T-helper 2 cell treated with Interferon-gamma antibody and Interleukin-4, amounts not matched to agents 5 μg/mL and 100 μg/mL, for 36 hours (primary cell): Measurements from ENCODE around the gene CHTF8.
"Not testable (repeated sequence)": the region's sequence is repeated elsewhere in the genome, so short reads cannot be mapped to it uniquely, and the experiment has no call there.

Experiments
- DNase-seq: peaks from one replicate; pipeline ENCODE4 v3.0.0; 2021; ENCODE audit warnings: low spot score
- H3K27ac Mint-ChIP-seq: one replicate; pipeline ENCODE4 v1.8.0; 2021; ENCODE audit warnings: mild to moderate bottlenecking, mixed read lengths
- H3K27me3 Mint-ChIP-seq: one replicate; pipeline ENCODE4 v1.8.0; 2021; ENCODE audit warnings: low read depth, mixed read lengths
- H3K36me3 Mint-ChIP-seq: one replicate; pipeline ENCODE4 v1.8.0; 2021; ENCODE audit warnings: low read depth, mixed read lengths
- H3K4me1 Mint-ChIP-seq: one replicate; pipeline ENCODE4 v1.8.0; 2021; ENCODE audit warnings: low read depth, mixed read lengths
- H3K4me3 Mint-ChIP-seq: one replicate; pipeline ENCODE4 v1.8.0; 2022; ENCODE audit warnings: mild to moderate bottlenecking, moderate library complexity, mixed read lengths
- H3K9me3 Mint-ChIP-seq: one replicate; pipeline ENCODE4 v1.8.0; 2021; ENCODE audit warnings: mixed read lengths

CHTF8 gene

DNA sequence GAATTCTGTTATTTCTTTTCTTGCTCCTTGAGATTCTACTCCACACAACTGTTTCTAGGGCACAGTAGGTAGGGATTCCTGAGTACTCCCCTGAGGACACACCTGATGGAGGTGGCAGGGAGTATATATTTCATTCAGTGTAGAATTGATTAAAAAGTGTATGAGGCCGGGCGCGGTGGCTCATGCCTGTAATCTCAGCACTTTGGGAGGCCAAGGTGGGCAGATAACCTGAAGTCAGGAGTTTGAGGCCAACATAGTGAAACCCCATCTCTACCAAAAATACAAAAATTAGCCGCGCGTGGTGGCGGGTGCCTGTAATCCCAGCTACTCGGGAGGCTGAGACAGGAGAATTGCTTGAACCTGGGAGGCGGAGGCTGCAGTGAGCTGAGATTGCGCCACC lies 5.6 kb downstream of the CHTF8 start:
- peaks cover 25% of the 10 kb centered on the region for H3K36me3 Mint-ChIP-seq
- peaks cover 22% of the 10 kb centered on the region for H3K4me1 Mint-ChIP-seq
- DNase-seq, H3K27me3 Mint-ChIP-seq, H3K4me3 Mint-ChIP-seq, H3K9me3 Mint-ChIP-seq: not testable (repeated sequence)
- H3K27ac Mint-ChIP-seq, result peak overlapping the region; percentile 7

DNA sequence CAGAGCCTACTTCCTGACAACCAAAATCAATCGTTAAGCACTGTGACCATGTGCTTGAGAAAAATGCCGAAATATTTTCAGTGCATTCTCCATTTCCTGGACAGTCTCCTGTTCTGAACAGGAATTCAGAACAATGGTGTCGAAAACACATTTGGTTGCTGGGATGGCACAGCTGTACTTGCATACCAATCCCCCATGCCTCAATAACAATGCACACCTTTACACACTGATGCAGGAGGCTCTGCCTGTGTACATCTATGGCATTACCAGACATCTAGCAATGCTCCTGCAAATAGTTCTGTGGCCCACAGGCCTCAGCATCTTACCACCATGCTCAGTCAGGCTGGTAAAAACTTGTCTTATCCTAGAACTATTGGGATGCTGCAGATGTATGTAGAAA lies 6.2 kb downstream of the CHTF8 start:
- Mint-ChIP-seq H3K27me3 (no peaks in the 10 kb centered on the region), H3K4me1 (peaks cover 17% of the 10 kb centered on the region), H3K36me3 (peaks cover 26% of the 10 kb centered on the region), H3K27ac (no peak overlapping the region), H3K9me3 (no peaks in the 10 kb centered on the region), H3K4me3 (no peak overlapping the region)
- DNase-seq, result no peak

DNA sequence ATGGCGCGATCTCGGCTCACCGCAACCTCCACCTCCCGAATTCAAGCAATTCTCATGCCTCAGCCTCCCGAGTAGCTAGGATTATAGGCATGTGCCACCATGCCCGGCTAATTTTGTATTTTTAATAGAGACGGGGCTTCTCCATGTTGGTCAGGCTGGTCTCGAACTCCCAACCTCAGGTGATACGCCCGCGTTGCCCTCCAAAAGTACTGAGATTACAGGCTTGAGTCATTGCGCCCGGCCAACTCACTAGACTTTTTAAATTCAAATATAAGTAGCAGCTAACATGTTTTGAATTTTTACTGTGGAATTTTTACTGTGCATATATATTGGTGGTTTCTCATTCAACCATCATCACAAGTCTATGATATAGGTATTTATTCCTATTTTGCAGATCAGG lies 7.4 kb downstream of the CHTF8 start:
- H3K4me3 Mint-ChIP-seq, DNase-seq, H3K4me1 Mint-ChIP-seq, H3K27ac Mint-ChIP-seq, H3K9me3 Mint-ChIP-seq, H3K27me3 Mint-ChIP-seq: not testable (repeated sequence)
- H3K36me3 Mint-ChIP-seq, result peaks cover 31% of the 10 kb centered on the region

DNA sequence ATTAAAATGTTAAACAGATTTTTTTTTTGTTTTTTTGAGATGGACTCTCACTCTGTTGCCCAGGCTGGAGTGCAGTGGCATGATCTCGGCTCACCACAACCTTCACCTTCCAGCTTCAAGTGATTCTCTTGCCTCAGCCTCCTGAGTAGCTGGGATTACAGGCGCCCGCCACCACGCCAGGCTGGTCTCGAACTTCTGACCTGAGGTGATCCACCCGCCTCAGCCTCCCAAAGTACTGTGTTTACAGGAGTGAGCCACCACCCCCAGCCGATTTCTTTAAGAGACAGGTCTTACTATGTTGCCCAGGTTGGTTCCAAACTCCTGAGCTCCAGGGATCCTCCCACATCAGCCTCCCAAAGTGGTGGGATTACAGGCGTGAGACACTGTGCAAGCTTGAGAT lies 8.0 kb downstream of the CHTF8 start:
- H3K4me3 Mint-ChIP-seq, H3K27ac Mint-ChIP-seq, H3K4me1 Mint-ChIP-seq, DNase-seq, H3K27me3 Mint-ChIP-seq, H3K9me3 Mint-ChIP-seq: not testable (repeated sequence)
- H3K36me3 Mint-ChIP-seq, result peaks cover 26% of the 10 kb centered on the region

DNA sequence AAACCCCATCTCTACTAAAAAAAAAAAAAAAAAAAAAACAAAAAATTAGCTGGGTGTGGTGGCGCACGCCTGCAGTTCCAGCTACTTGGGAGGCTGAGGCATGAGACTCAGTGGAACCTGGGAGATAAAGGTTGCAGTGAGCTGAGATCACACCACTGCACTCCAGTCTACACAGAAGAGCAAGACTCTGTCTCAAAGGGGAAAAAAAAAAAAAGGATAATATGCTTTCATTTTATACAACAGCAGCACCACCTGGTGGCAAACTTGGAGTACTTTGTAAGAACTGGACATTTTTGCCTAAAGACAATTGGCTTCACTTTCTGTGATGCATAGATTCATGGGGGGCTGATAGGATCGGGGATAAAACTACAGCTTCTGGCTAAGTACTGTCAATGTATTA lies 8.5 kb downstream of the CHTF8 start:
- peak; percentile 44 for DNase-seq

DNA sequence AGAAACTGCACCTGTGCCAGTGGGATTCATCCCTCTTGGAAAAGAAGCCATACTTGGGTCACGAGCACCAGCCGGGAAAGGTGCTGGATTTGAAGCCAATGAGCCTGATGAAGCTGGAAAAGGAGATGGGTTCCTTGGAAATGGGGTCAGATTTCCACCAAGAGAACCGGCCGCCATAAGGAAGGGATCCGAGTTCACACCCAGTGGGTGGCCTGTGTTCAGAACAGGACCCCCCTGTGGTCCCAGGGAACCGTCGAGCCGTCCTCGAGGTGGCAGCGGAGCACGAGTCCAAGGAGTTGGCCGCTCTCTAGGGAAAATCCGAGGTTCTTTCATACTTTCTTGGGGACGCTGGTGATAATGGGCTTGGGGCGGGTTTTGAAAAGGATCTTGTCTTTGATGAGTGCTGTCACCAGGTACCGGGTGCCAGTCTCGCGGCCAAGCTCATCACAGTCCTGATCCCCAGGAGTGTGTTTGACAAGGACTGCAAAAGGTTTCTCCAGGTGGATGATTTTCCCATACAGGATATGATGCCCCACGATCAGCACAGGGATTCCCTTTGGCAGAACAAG lies 12.2 kb downstream of the CHTF8 start:
- Mint-ChIP-seq H3K9me3 (no peaks in the 10 kb centered on the region), H3K4me3 (no peak overlapping the region), H3K27me3 (no peaks in the 10 kb centered on the region), H3K36me3 (peaks cover 34% of the 10 kb centered on the region), H3K4me1 (peaks cover 2% of the 10 kb centered on the region), H3K27ac (no peak overlapping the region)
- DNase-seq, result no peak

More for the DNA sequence above, 8.5 kb downstream of the CHTF8 start:
- Mint-ChIP-seq H3K27ac (no peak overlapping the region), H3K27me3 (no peaks in the 10 kb centered on the region), H3K9me3 (no peaks in the 10 kb centered on the region), H3K4me1 (peaks cover 5% of the 10 kb centered on the region), H3K36me3 (peaks cover 31% of the 10 kb centered on the region), H3K4me3 (no peak overlapping the region)

DNA sequence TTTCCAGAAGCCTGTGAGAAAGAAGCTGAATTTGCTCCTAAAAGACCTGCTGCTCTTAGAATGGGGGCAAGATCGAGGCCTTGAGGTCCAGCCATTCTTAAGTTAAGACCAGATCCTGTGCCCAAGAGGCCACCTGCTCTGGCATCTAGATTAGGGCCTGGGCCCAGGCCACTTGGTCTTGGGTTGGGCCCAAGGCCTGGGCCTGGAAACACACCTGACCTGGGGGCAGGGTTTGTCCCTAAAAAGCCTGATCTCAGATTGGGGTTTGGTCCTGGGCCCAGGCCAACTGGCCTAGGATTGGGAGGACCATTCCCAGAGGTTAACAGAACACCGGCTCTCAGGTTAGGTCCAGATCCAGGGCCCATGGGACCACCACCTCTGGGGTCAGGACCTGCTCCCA lies 12.9 kb downstream of the CHTF8 start:
- Mint-ChIP-seq H3K9me3 (no peaks in the 10 kb centered on the region), H3K27ac (no peak overlapping the region), H3K27me3 (no peaks in the 10 kb centered on the region), H3K4me1 (peaks cover 2% of the 10 kb centered on the region), H3K36me3 (peaks cover 34% of the 10 kb centered on the region), H3K4me3 (no peak overlapping the region)
- no peak for DNase-seq

DNA sequence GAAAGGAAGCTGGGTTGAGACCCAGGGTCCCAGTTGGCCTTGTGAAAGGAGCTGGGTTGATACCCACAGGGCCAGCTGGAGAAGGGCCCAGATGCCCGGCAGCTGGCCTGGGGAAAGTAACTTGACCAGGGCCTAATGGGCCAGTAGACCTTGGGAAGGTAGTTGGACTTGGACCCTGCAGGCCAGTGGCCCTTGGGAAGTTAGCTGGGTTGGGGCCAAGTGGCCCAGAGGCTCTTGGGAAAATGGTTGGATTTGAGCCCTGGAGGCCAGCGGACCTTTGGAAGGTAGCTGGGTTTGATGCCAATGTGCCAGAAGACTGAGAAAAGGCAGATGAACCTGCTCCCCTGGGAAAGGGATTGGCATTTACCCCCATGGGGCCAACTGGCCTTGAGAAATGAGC lies 13.4 kb downstream of the CHTF8 start:
- peaks cover 32% of the 10 kb centered on the region for H3K36me3 Mint-ChIP-seq
- no peak overlapping the region for H3K27ac Mint-ChIP-seq
- H3K27me3 Mint-ChIP-seq, result no peaks in the 10 kb centered on the region
- no peaks in the 10 kb centered on the region for H3K9me3 Mint-ChIP-seq
- no peak overlapping the region for H3K4me3 Mint-ChIP-seq
- no peak for DNase-seq
- H3K4me1 Mint-ChIP-seq, result peaks cover under 1% of the 10 kb centered on the region

DNA sequence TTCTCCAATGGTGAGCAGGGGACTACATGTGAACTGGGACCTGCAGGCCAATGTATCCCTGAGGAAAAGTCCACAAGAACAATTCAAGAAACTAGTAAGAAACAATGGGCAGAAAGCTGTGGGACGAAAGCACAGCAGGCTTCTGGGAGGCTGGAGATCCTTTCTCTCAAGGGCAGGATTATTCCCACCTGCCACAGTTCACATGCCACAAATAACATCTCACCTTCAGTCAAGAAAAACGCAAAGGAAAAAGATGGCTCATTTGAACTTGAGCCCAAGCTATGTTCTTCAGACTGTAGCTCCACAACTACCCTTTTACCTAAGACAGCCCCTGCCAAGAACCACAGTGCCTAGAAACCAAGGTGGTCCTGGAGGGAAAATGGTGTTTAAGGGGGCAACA lies 13.9 kb downstream of the CHTF8 start:
- Mint-ChIP-seq H3K27ac (no peak overlapping the region), H3K36me3 (peaks cover 29% of the 10 kb centered on the region), H3K9me3 (no peaks in the 10 kb centered on the region), H3K4me3 (no peak overlapping the region), H3K27me3 (no peaks in the 10 kb centered on the region), H3K4me1 (no peaks in the 10 kb centered on the region)
- no peak for DNase-seq

DNA sequence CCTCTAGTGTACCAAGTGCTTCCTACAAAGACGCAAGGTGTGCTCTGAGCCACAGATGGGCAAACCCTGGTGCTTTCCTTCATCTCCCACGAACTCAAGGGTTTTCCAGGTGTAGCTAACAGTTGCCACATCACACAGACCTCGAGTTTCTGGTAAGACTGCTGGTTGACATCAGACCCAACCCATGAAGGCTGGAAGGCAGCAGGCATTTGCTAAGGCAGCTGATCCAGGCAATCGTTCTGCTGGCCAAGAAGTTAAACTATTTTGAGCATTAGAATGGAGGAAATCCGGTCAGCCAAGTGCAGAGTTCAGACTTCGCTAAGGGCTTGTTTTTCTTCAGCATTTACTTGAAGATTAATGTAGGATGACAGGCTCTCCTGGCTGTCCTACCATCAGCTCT lies 15.5 kb downstream of the CHTF8 start:
- H3K4me1 Mint-ChIP-seq, result no peaks in the 10 kb centered on the region
- H3K9me3 Mint-ChIP-seq, result no peaks in the 10 kb centered on the region
- H3K4me3 Mint-ChIP-seq, result no peak overlapping the region
- no peak for DNase-seq
- peaks cover 27% of the 10 kb centered on the region for H3K36me3 Mint-ChIP-seq
- no peaks in the 10 kb centered on the region for H3K27me3 Mint-ChIP-seq
- no peak overlapping the region for H3K27ac Mint-ChIP-seq

DNA sequence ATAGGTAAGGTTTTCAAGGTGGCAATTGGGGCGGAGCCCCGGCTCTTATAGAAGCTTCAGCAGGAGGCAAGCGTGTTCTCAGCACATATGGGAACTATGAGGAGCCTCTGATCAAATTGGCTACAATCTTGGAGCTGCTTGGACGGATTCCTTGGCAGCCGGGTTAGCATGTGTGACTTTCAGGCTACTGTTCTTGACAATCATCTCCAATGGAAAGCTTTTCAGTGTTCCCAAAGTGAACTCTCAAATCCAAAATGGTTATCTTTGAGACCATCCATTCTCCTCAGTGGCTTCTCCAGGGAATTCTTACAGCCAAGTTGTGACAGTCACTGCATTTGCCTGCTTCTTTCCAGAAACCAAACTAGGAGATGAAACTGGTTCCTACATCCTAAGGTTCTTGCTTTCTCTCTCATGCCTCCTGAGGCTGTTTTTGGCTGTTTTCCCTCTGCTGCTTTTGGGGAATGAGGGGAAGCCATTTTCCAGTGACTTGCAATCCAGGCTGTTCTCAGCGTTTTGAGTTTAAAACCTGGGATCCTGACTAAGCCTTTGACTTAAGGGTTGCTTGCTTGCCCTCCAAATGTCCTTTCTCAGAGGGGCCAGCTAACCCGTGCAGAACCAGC lies 16.0 kb downstream of the CHTF8 start:
- peaks cover 26% of the 10 kb centered on the region for H3K36me3 Mint-ChIP-seq
- DNase-seq, result no peak
- H3K27me3 Mint-ChIP-seq, result no peaks in the 10 kb centered on the region
- H3K9me3 Mint-ChIP-seq, result no peaks in the 10 kb centered on the region
- H3K4me1 Mint-ChIP-seq, result no peaks in the 10 kb centered on the region
- H3K4me3 Mint-ChIP-seq, result no peak overlapping the region
- H3K27ac Mint-ChIP-seq, result no peak overlapping the region

DNA sequence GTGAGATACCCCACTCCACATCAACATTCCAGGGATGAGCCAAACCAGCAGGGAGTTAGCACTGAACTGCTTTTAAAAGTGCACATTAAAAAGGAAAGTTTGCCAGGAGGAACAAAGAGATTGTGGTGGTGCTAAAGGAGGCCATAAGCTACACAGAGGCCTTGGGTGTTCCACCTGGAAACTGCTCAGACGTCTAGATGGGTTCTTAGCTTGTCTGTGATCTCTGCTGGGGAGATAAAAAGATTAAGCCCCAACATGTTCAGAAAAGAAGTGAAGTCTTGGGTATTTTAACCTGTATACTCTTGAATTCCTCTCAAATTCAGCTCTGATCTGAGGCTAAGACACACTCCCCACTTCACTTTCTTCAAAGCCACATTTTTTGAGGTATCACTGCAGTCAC lies 16.6 kb downstream of the CHTF8 start:
- Mint-ChIP-seq H3K36me3 (peaks cover 22% of the 10 kb centered on the region), H3K9me3 (no peaks in the 10 kb centered on the region), H3K4me3 (no peak overlapping the region), H3K4me1 (no peaks in the 10 kb centered on the region), H3K27me3 (no peaks in the 10 kb centered on the region), H3K27ac (no peak overlapping the region)
- no peak for DNase-seq

DNA sequence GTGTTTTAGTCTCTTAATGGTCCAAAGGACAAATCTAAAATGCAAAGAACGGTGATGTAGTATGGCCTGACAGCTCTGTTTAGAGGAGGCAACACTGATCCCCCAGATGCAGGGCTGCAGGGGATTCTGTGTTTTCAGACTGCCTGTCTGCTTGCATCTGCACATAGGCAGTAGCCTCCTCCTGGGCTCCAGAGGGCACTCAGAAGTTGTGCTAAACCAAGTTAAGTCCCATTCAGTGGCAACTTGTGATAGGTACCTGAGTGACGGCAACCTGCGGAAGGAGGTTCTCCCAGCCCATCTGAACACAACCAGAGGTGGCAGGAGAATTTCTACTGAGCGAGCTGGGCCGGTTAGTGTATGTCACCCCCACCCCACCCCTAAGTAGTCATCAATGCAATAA lies 17.0 kb downstream of the CHTF8 start:
- Mint-ChIP-seq H3K36me3 (peaks cover 17% of the 10 kb centered on the region), H3K4me3 (no peak overlapping the region), H3K27ac (no peak overlapping the region), H3K27me3 (no peaks in the 10 kb centered on the region), H3K9me3 (no peaks in the 10 kb centered on the region), H3K4me1 (no peaks in the 10 kb centered on the region)
- no peak for DNase-seq

DNA sequence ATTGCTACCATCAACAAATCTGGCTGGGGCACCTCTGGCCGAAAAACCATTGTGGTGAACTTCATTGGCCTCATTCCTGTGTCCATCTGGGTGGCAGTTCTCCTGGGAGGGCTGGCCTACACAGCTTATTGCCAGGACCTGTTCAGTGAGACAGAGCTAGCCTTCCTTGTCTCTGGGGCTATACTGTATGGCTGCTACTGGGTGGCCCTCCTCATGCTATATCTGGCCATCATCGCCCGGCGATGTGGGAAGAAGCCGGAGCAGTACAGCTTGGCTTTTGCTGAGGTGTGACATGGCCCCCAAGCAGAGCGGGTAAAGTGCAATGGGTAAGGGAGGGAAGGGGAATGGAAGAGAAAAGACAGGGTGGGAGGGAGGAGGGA lies 17.4 kb downstream of the CHTF8 start:
- H3K9me3 Mint-ChIP-seq, result no peaks in the 10 kb centered on the region
- H3K4me1 Mint-ChIP-seq, result no peaks in the 10 kb centered on the region
- no peaks in the 10 kb centered on the region for H3K27me3 Mint-ChIP-seq
- H3K27ac Mint-ChIP-seq, result no peak overlapping the region
- no peak for DNase-seq
- H3K36me3 Mint-ChIP-seq, result peaks cover 16% of the 10 kb centered on the region
- no peak overlapping the region for H3K4me3 Mint-ChIP-seq

DNA sequence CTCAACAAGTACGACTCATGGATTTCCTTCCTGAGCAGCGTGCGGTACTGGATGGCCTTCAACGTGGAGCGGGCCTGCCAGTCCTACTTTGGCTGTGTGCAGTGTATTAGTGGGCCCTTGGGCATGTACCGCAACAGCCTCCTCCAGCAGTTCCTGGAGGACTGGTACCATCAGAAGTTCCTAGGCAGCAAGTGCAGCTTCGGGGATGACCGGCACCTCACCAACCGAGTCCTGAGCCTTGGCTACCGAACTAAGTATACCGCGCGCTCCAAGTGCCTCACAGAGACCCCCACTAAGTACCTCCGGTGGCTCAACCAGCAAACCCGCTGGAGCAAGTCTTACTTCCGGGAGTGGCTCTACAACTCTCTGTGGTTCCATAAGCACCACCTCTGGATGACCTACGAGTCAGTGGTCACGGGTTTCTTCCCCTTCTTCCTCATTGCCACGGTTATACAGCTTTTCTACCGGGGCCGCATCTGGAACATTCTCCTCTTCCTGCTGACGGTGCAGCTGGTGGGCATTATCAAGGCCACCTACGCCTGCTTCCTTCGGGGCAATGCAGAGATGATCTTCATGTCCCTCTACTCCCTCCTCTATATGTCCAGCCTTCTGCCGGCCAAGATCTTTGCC lies 17.9 kb downstream of the CHTF8 start:
- no peak for DNase-seq
- H3K9me3 Mint-ChIP-seq, result no peaks in the 10 kb centered on the region
- H3K4me3 Mint-ChIP-seq, result no peak overlapping the region
- no peaks in the 10 kb centered on the region for H3K4me1 Mint-ChIP-seq
- no peak overlapping the region for H3K27ac Mint-ChIP-seq
- H3K36me3 Mint-ChIP-seq, result peaks cover 16% of the 10 kb centered on the region
- no peaks in the 10 kb centered on the region for H3K27me3 Mint-ChIP-seq
